T-helper 17 cell (primary cell): Measurements from ENCODE around the gene PRRC2B. TPM values are rescaled to one million over a fixed set of nuclear protein-coding genes. Genes with fewer than 3 reads are reported as not detected.

Experiments
- ATAC-seq: fragments of 150-1000 bp; cut with Tn5 transposase; 2 replicates; pipeline ENCODE4 v1.10.0; 2021; ENCODE audit warnings: mild to moderate bottlenecking, moderate library complexity
- DNase-seq, 3 donors: peaks; one replicate each; pipeline versions ENCODE4 v3.0.0 to v3.0.0-alpha.2; 2020 to 2021
- H3K9me3 ChIP-seq: one replicate; pipeline ENCODE4 v1.7.0; 2013; ENCODE audit warnings: low read length, mild to moderate bottlenecking; ENCODE audit not compliant: control insufficient read depth, poor library complexity, severe bottlenecking
- H3K27ac Mint-ChIP-seq: one replicate; pipeline ENCODE4 v1.8.0; 2022; ENCODE audit warnings: mild to moderate bottlenecking, moderate library complexity, mixed read lengths
- H3K27me3 Mint-ChIP-seq: one replicate; pipeline ENCODE4 v1.8.0; 2022; ENCODE audit warnings: mixed read lengths
- H3K36me3 Mint-ChIP-seq: one replicate; pipeline ENCODE4 v1.8.0; 2022; ENCODE audit warnings: low read depth, mixed read lengths
- H3K4me1 Mint-ChIP-seq: one replicate; pipeline ENCODE4 v1.8.0; 2022; ENCODE audit warnings: mild to moderate bottlenecking, mixed read lengths
- H3K4me3 Mint-ChIP-seq: one replicate; pipeline ENCODE4 v1.8.0; 2022; ENCODE audit warnings: mild to moderate bottlenecking, moderate library complexity, mixed read lengths
- total RNA-seq, 4 donors: library from RNA in 2 of 4; stranded (reverse) in 2 of 4; gene quantifications; one replicate each; pipeline ENCODE4 v1.2.3 and lab custom pipeline; 2022 to 2026

PRRC2B gene
- total RNA-seq, 2 donors from 2014 or later = 193 to 241 TPM

GRCh38 chr9:131485728-131486422 lies 92.0 kb downstream of the PRRC2B start:
- no peaks in the 10 kb centered on the region for H3K9me3 ChIP-seq
- ATAC-seq = no peak
- Mint-ChIP-seq H3K4me1 (peaks cover 13% of the 10 kb centered on the region), H3K27ac (no peak overlapping the region), H3K27me3 (no peaks in the 10 kb centered on the region), H3K36me3 (peaks cover 17% of the 10 kb centered on the region), H3K4me3 (no peak overlapping the region)
- DNase-seq = no peak

- DNase-seq (no peak), ATAC-seq (no peak)
- no peaks in the 10 kb centered on the region for H3K27me3 Mint-ChIP-seq
- H3K4me1 Mint-ChIP-seq = peaks cover 13% of the 10 kb centered on the region
- H3K27ac Mint-ChIP-seq = no peak overlapping the region
- no peaks in the 10 kb centered on the region for H3K9me3 ChIP-seq
- H3K36me3 Mint-ChIP-seq = peaks cover 16% of the 10 kb centered on the region
- no peak overlapping the region for H3K4me3 Mint-ChIP-seq
Observed at GRCh38 chr9:131487001-131487400, 93.1 kb downstream of the PRRC2B start.

- Mint-ChIP-seq H3K4me3 (no peak overlapping the region), H3K36me3 (peaks cover 14% of the 10 kb centered on the region), H3K4me1 (peaks cover 10% of the 10 kb centered on the region), H3K27ac (no peak overlapping the region), H3K27me3 (no peaks in the 10 kb centered on the region)
- DNase-seq = no peak
- H3K9me3 ChIP-seq = no peaks in the 10 kb centered on the region
- no peak for ATAC-seq
Observed at GRCh38 chr9:131487621-131488031, 93.7 kb downstream of the PRRC2B start.

- no peak for DNase-seq
- peaks cover 16% of the 10 kb centered on the region for H3K4me1 Mint-ChIP-seq
- H3K27me3 Mint-ChIP-seq = no peaks in the 10 kb centered on the region
- peak overlapping the region; percentile 71 for H3K27ac Mint-ChIP-seq
- no peak for ATAC-seq
- H3K4me3 Mint-ChIP-seq = no peak overlapping the region
- H3K36me3 Mint-ChIP-seq = peaks cover 17% of the 10 kb centered on the region
- H3K9me3 ChIP-seq = no peaks in the 10 kb centered on the region
Observed at GRCh38 chr9:131490514-131490913, 96.6 kb downstream of the PRRC2B start.

GRCh38 chr9:131491001-131491710 lies 97.3 kb downstream of the PRRC2B start:
- no peaks in the 10 kb centered on the region for H3K27me3 Mint-ChIP-seq
- peaks cover 17% of the 10 kb centered on the region for H3K36me3 Mint-ChIP-seq
- no peaks in the 10 kb centered on the region for H3K9me3 ChIP-seq
- no peak for ATAC-seq
- peaks cover 16% of the 10 kb centered on the region for H3K4me1 Mint-ChIP-seq
- no peak for DNase-seq
- no peak overlapping the region for H3K27ac Mint-ChIP-seq
- H3K4me3 Mint-ChIP-seq = no peak overlapping the region

- peaks cover 15% of the 10 kb centered on the region for H3K36me3 Mint-ChIP-seq
- H3K9me3 ChIP-seq = no peaks in the 10 kb centered on the region
- no peak overlapping the region for H3K27ac Mint-ChIP-seq
- DNase-seq = no peak
- ATAC-seq = no peak
- H3K27me3 Mint-ChIP-seq = no peaks in the 10 kb centered on the region
- no peak overlapping the region for H3K4me3 Mint-ChIP-seq
- H3K4me1 Mint-ChIP-seq = peaks cover 16% of the 10 kb centered on the region
Observed at GRCh38 chr9:131492070-131492469, 98.2 kb downstream of the PRRC2B start.

- Mint-ChIP-seq H3K27ac (no peak overlapping the region), H3K27me3 (no peaks in the 10 kb centered on the region), H3K36me3 (peaks cover 13% of the 10 kb centered on the region), H3K4me3 (peak overlapping the region; percentile 21), H3K4me1 (peaks cover 18% of the 10 kb centered on the region)
- DNase-seq = no peak
- ATAC-seq = no peak
- H3K9me3 ChIP-seq = no peaks in the 10 kb centered on the region
Observed at GRCh38 chr9:131494296-131494870, 100.5 kb downstream of the PRRC2B start.

GRCh38 chr9:131495785-131496184 lies 101.9 kb downstream of the PRRC2B start:
- Mint-ChIP-seq H3K27ac (peak overlapping the region; percentile 97), H3K4me3 (no peak overlapping the region), H3K36me3 (peaks cover 7% of the 10 kb centered on the region), H3K4me1 (peaks cover 24% of the 10 kb centered on the region), H3K27me3 (no peaks in the 10 kb centered on the region)
- ATAC-seq = no peak
- DNase-seq = no peak
- no peaks in the 10 kb centered on the region for H3K9me3 ChIP-seq

- H3K4me3 Mint-ChIP-seq = no peak overlapping the region
- H3K9me3 ChIP-seq = no peaks in the 10 kb centered on the region
- no peaks in the 10 kb centered on the region for H3K27me3 Mint-ChIP-seq
- peaks cover 6% of the 10 kb centered on the region for H3K36me3 Mint-ChIP-seq
- H3K4me1 Mint-ChIP-seq = peaks cover 32% of the 10 kb centered on the region
- peak overlapping the region; percentile 97 for H3K27ac Mint-ChIP-seq
- DNase-seq = no peak
- ATAC-seq = no peak
Observed at GRCh38 chr9:131496844-131497405, 103.0 kb downstream of the PRRC2B start.

- Mint-ChIP-seq H3K27ac (peak overlapping the region; percentile 97), H3K36me3 (peaks cover 5% of the 10 kb centered on the region), H3K4me1 (peaks cover 40% of the 10 kb centered on the region), H3K4me3 (peak overlapping the region; percentile 61), H3K27me3 (no peaks in the 10 kb centered on the region)
- DNase-seq = no peak
- H3K9me3 ChIP-seq = no peaks in the 10 kb centered on the region
- ATAC-seq = no peak
Observed at GRCh38 chr9:131499254-131499767, 105.4 kb downstream of the PRRC2B start.

GRCh38 chr9:131500377-131500776 lies 106.5 kb downstream of the PRRC2B start:
- peak; percentile 35 to 65 (median 61) for DNase-seq
- peaks cover 5% of the 10 kb centered on the region for H3K36me3 Mint-ChIP-seq
- peak overlapping the region; percentile 97 for H3K27ac Mint-ChIP-seq
- peak overlapping the region; percentile 96 for H3K4me3 Mint-ChIP-seq
- ATAC-seq = peak; percentile 76
- no peaks in the 10 kb centered on the region for H3K9me3 ChIP-seq
- H3K4me1 Mint-ChIP-seq = peaks cover 49% of the 10 kb centered on the region
- no peaks in the 10 kb centered on the region for H3K27me3 Mint-ChIP-seq

- peaks cover 49% of the 10 kb centered on the region for H3K4me1 Mint-ChIP-seq
- ATAC-seq (peak; percentile 54), DNase-seq (peak in 2 of 3 donors; percentile 45 to 49)
- peak overlapping the region; percentile 96 for H3K4me3 Mint-ChIP-seq
- peak overlapping the region; percentile 97 for H3K27ac Mint-ChIP-seq
- H3K9me3 ChIP-seq = no peaks in the 10 kb centered on the region
- peaks cover 5% of the 10 kb centered on the region for H3K36me3 Mint-ChIP-seq
- H3K27me3 Mint-ChIP-seq = no peaks in the 10 kb centered on the region
Observed at GRCh38 chr9:131500939-131501541, 107.2 kb downstream of the PRRC2B start.
